ENCODE results near the gene PIK3AP1.
"Not testable (repeated sequence)": the region's sequence is repeated elsewhere in the genome, so short reads cannot be mapped to it uniquely, and the experiment has no call there.

PIK3AP1 gene

DNA sequence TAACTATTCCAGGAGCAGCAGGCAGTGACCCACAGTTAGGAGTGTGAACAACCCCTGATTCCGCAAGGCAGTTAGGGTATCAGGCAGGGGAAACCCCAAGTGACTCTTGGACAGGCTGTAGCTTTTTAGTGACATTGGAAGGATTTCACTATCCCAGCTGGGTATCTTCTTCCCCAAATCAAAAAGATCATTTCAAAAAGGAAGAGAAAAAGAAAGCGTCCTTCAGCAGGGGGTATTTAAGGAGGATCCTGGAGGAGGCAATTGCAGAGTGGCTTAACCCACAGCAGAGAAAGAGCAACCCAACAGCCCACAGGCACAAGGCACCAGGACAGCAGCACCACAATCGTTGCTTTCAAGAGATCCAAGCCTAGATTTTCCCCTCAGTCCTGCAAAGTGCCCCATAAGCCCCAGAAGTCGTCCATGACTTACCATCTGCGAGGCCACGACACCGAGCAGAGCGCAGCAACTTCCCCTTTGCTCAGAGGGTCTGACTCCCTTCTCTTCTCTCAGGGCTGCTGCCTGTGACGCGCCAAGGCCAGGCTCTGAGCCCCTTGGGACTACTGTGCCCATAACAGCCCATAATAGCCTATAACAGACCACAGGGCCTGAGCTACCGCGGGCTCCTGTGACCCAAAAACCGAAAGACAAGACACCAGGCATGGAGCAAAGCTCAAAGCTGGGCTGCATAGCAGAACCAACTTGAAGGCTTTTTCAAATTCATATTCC is 19.8 kb downstream of the PIK3AP1 start:
- peak overlapping the region; percentile 71 for H3K4me3 ChIP-seq (ENCODE audit: low read depth, low read length, poor library complexity, severe bottlenecking)

DNA sequence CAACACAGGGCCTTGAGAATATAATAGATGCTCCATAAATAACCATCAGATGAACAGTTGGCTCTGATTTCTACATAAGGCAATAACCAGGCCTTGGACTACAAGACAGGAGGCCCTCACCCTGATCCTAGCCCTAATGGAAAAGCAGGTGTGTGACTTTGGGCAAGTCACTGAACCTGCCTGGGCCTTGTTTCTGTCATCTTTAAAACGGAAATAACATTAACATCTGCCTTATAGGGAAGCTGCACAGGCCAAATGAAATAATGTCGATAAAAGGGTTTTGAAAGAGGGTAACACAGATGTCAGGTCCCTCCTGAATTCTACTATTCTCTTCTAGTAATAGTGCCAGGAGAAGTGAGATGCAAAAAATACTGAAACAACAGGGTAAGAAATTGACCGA is 20.7 kb downstream of the PIK3AP1 start:
- no peaks in the 10 kb centered on the region for H3K9me3 ChIP-seq (ENCODE audit: low read length)
- TF ChIP-seq, protein P1, sequence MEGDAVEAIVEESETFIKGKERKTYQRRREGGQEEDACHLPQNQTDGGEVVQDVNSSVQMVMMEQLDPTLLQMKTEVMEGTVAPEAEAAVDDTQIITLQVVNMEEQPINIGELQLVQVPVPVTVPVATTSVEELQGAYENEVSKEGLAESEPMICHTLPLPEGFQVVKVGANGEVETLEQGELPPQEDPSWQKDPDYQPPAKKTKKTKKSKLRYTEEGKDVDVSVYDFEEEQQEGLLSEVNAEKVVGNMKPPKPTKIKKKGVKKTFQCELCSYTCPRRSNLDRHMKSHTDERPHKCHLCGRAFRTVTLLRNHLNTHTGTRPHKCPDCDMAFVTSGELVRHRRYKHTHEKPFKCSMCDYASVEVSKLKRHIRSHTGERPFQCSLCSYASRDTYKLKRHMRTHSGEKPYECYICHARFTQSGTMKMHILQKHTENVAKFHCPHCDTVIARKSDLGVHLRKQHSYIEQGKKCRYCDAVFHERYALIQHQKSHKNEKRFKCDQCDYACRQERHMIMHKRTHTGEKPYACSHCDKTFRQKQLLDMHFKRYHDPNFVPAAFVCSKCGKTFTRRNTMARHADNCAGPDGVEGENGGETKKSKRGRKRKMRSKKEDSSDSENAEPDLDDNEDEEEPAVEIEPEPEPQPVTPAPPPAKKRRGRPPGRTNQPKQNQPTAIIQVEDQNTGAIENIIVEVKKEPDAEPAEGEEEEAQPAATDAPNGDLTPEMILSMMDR (IDR thresholded peaks at IDR 0.05; ENCODE audit: low read length), result no peak
- TF ChIP-seq EZH2 (IDR thresholded peaks at IDR 0.05; ENCODE audit: borderline replicate concordance, low read length), result no peak
- no peak overlapping the region for H2AFZ ChIP-seq (ENCODE audit: low read length)
- H3F3A ChIP-seq (ENCODE audit: insufficient read depth, low read length), result peaks cover 8% of the 10 kb centered on the region; the same call in 1 of the 2 replicates
- H3K36me3 ChIP-seq (ENCODE audit: insufficient read depth, low read length), result peaks cover 11% of the 10 kb centered on the region; the same call in 1 of the 2 replicates
- H3K9me2 ChIP-seq (ENCODE audit: low read depth, low read length), result no peaks in the 10 kb centered on the region
- H3K79me2 ChIP-seq (ENCODE audit: insufficient read depth, low read length), result peaks cover 57% of the 10 kb centered on the region
- H3K27ac ChIP-seq (ENCODE audit: low read depth, low read length, poor library complexity, severe bottlenecking), result peak overlapping the region; percentile 99
- no peaks in the 10 kb centered on the region for H4K20me1 ChIP-seq (ENCODE audit: insufficient read depth, low read length)
- H3K9ac ChIP-seq (ENCODE audit: low read length), result peak overlapping the region; percentile 83
- H3K4me3 ChIP-seq (ENCODE audit: low read depth, low read length, poor library complexity, severe bottlenecking), result peak overlapping the region; percentile 71
- peak overlapping the region; percentile 76 for H3K4me2 ChIP-seq (ENCODE audit: low read length)
- H3K27me3 ChIP-seq (ENCODE audit: insufficient read depth, low read length), result no peaks in the 10 kb centered on the region
- peaks cover 77% of the 10 kb centered on the region for H3K4me1 ChIP-seq (ENCODE audit: insufficient read depth, low read length, severe bottlenecking)

More for the DNA sequence above, 19.8 kb downstream of the PIK3AP1 start:
- peaks cover 11% of the 10 kb centered on the region; the same call in 1 of the 2 replicates for H3K36me3 ChIP-seq (ENCODE audit: insufficient read depth, low read length)
- H3K79me2 ChIP-seq (ENCODE audit: insufficient read depth, low read length), result peaks cover 48% of the 10 kb centered on the region
- peak overlapping the region; percentile 76 for H3K4me2 ChIP-seq (ENCODE audit: low read length)
- peak overlapping the region; percentile 99 for H3K27ac ChIP-seq (ENCODE audit: low read depth, low read length, poor library complexity, severe bottlenecking)
- peaks cover 11% of the 10 kb centered on the region; the same call in 1 of the 2 replicates for H3F3A ChIP-seq (ENCODE audit: insufficient read depth, low read length)
- H3K9me2 ChIP-seq (ENCODE audit: low read depth, low read length), result no peaks in the 10 kb centered on the region
- no peaks in the 10 kb centered on the region for H4K20me1 ChIP-seq (ENCODE audit: insufficient read depth, low read length)
- no peaks in the 10 kb centered on the region for H3K27me3 ChIP-seq (ENCODE audit: insufficient read depth, low read length)
- TF ChIP-seq EZH2 (IDR thresholded peaks at IDR 0.05; ENCODE audit: borderline replicate concordance, low read length), result no peak
- TF ChIP-seq, protein P1 (IDR thresholded peaks at IDR 0.05; ENCODE audit: low read length), result no peak
- peak overlapping the region; percentile 83 for H3K9ac ChIP-seq (ENCODE audit: low read length)
- H2AFZ ChIP-seq (ENCODE audit: low read length), result no peak overlapping the region
- peaks cover 77% of the 10 kb centered on the region for H3K4me1 ChIP-seq (ENCODE audit: insufficient read depth, low read length, severe bottlenecking)
- no peaks in the 10 kb centered on the region for H3K9me3 ChIP-seq (ENCODE audit: low read length)

DNA sequence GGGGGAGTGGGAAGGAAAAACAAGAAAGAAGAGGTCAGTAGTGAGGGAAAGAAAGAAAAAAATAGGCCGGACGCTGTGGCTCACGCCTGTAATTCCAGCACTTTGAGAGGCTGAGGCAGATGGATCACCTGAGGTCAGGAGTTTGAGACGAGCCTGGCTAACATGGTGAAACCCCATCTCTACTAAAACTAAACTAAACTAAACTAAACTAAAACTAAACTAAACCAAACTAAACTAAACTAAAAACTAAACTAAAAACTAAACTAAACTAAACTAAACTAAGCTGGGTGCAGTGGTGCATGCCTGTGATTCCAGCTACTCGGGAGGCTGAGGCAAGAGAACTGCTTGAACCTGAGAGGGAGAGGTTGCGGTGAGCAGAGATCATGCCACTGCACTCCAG is 22.0 kb downstream of the PIK3AP1 start:
- H3K79me2 ChIP-seq (ENCODE audit: insufficient read depth, low read length), result peaks cover 70% of the 10 kb centered on the region
- peak overlapping the region; percentile 71 for H3K4me3 ChIP-seq (ENCODE audit: low read depth, low read length, poor library complexity, severe bottlenecking)
- peaks cover 14% of the 10 kb centered on the region; the same call in 1 of the 2 replicates for H3K36me3 ChIP-seq (ENCODE audit: insufficient read depth, low read length)
- H2AFZ ChIP-seq (ENCODE audit: low read length); H3K9me3 ChIP-seq (ENCODE audit: low read length); H3K9me2 ChIP-seq (ENCODE audit: low read depth, low read length); H4K20me1 ChIP-seq (ENCODE audit: insufficient read depth, low read length); H3F3A ChIP-seq (ENCODE audit: insufficient read depth, low read length); H3K27me3 ChIP-seq (ENCODE audit: insufficient read depth, low read length): not testable (repeated sequence)
- H3K27ac ChIP-seq (ENCODE audit: low read depth, low read length, poor library complexity, severe bottlenecking), result peak overlapping the region; percentile 55
- H3K4me2 ChIP-seq (ENCODE audit: low read length), result peak overlapping the region; percentile 72
- peaks cover 71% of the 10 kb centered on the region for H3K4me1 ChIP-seq (ENCODE audit: insufficient read depth, low read length, severe bottlenecking)
- peak overlapping the region; percentile 58; the same call in 1 of the 2 replicates for H3K9ac ChIP-seq (ENCODE audit: low read length)
